Measurements from ENCODE around the gene GAMT. TPM values are rescaled to one million over a fixed set of nuclear protein-coding genes. Genes with fewer than 3 reads are reported as not detected.
A peak's percentile ranks its signal among the peaks of the same experiment; 100 is the strongest.

The GAMT gene
- total and polyA plus RNA-seq, 2 of the 13 experiments (the other 11 are each of a cell fraction or from before 2014, with no cell fraction given) = 115 to 124 TPM

DNA sequence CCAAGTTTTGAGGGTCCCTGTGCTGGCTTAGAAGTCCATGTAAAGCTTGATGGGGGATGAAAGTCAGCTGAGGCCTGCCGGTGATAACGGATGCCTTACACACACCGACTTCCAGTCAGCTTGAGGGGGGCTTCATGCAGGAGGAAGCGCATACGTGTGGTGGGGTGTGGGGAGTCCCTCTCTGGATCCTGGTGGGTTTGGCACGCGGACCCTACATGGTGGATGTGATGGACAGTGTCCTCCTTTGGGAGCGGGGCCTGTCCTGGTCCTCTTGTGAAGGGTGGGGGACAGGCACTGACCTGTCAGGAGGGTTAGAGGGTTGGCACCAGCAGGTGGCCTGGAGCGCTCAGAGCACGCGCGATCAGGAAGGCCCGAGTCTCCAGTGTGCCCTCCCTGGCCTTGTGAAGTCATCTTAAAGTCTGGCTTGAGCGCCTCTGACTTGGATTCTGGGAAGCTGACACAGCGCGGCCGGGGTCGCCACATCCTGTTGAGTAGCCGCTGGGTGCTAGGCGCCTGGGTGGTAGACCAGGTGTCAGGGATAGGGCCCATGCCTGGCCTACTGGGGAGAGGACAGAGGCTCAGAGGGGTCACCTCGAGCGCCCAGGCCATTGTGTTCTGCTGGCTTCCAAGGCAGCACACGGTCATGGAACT lies 8.9 kb upstream of the GAMT start:
- H3K27ac ChIP-seq (ENCODE audit: extremely low read length, insufficient read depth, low read length) = peak overlapping the region; percentile 30
- peaks cover 66% of the 10 kb centered on the region for H4K20me1 ChIP-seq (ENCODE audit: insufficient read depth, low read length)
- TF ChIP-seq POLR2A (IDR thresholded peaks at IDR 0.05; ENCODE audit: insufficient read depth in 1 of 2, low read depth in 2 of 2, low read length in 2 of 2) (0 out of 4 replicates have a peak, but pooled peaks of 1 of the 2 experiments have one; percentile 25), ZBTB38 (CRISPR knock-in tag; IDR thresholded peaks at IDR 0.05) (peak; percentile 51; the same call in 1 of the 2 replicates)
- TF ChIP-seq, protein P1, sequence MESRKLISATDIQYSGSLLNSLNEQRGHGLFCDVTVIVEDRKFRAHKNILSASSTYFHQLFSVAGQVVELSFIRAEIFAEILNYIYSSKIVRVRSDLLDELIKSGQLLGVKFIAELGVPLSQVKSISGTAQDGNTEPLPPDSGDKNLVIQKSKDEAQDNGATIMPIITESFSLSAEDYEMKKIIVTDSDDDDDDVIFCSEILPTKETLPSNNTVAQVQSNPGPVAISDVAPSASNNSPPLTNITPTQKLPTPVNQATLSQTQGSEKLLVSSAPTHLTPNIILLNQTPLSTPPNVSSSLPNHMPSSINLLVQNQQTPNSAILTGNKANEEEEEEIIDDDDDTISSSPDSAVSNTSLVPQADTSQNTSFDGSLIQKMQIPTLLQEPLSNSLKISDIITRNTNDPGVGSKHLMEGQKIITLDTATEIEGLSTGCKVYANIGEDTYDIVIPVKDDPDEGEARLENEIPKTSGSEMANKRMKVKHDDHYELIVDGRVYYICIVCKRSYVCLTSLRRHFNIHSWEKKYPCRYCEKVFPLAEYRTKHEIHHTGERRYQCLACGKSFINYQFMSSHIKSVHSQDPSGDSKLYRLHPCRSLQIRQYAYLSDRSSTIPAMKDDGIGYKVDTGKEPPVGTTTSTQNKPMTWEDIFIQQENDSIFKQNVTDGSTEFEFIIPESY (CRISPR knock-in tag; IDR thresholded peaks at IDR 0.05) = peak; percentile 93
- TF ChIP-seq, protein P2, sequence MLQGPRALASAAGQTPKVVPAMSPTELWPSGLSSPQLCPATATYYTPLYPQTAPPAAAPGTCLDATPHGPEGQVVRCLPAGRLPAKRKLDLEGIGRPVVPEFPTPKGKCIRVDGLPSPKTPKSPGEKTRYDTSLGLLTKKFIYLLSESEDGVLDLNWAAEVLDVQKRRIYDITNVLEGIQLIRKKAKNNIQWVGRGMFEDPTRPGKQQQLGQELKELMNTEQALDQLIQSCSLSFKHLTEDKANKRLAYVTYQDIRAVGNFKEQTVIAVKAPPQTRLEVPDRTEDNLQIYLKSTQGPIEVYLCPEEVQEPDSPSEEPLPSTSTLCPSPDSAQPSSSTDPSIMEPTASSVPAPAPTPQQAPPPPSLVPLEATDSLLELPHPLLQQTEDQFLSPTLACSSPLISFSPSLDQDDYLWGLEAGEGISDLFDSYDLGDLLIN (CRISPR knock-in tag; IDR thresholded peaks at IDR 0.05; ENCODE audit: borderline replicate concordance) = no peak
- in situ Hi-C loops (cut with HindIII; ENCODE audit: extremely low pct_ligation_motif_present, low pct_unique_long_range_greater_than_20kb) (no loop called here), intact Hi-C loops (cut with micrococcal nuclease; ENCODE audit: unreplicated experiment) (no loop called here)
- peak overlapping the region; percentile 99 for H3K4me2 ChIP-seq (ENCODE audit: low read depth, low read length)
- CTCF ChIA-PET (ENCODE audit: low intra/inter-chr PET ratio, low total read pairs) = no interaction called here
- H3K79me2 ChIP-seq (ENCODE audit: insufficient read depth, low read length) = peaks cover 69% of the 10 kb centered on the region
- peaks cover 5 to 25% of the 10 kb centered on the region in 2 experiments; a peak in 4 of 5 replicates for H3K36me3 ChIP-seq (replicated peaks in 1 of 2; ENCODE audit: control insufficient read depth in 1 of 2, insufficient read depth in 2 of 2, low read length in 2 of 2)
- H3K4me1 ChIP-seq (ENCODE audit: insufficient read depth, low read length) = peaks cover 67% of the 10 kb centered on the region
- H3K9me3 ChIP-seq (ENCODE audit: low read length) = no peaks in the 10 kb centered on the region
- POLR2A ChIA-PET = interaction anchor here (0.5 to 0.8 kb wide), 3 partner anchors 26 to 141 kb away, joined by 3 to 4 read pairs (median 4); partner anchors contain the start of gene CIRBP
- peak overlapping the region; percentile 96; the same call in 1 of the 2 replicates for H3K9ac ChIP-seq (ENCODE audit: insufficient read depth, low read depth, low read length)
- no peak for DNase-seq (ENCODE audit: low spot score)
- no peak for ATAC-seq
- H3K4me3 ChIP-seq (replicated peaks in 1 of 3; ENCODE audit: insufficient read depth in 1 of 3, low read depth in 2 of 3, low read length in 3 of 3) = peak overlapping the region in 2 of 3 experiments; percentile 88 to 90; a peak in 2 of 6 replicates
- FAIRE-seq = no peak
- 89% methylated on average over 21 of the region's 23 CpGs for WGBS (ENCODE audit: low lambda C conversion rate)
- no peaks in the 10 kb centered on the region; a peak in 2 of 5 replicates for H3K27me3 ChIP-seq (ENCODE audit: control insufficient read depth in 1 of 2, insufficient read depth in 2 of 2, low read length in 2 of 2)
- BruUV-seq (replicated peaks) = no TSS peak
- no peak overlapping the region for H2AFZ ChIP-seq (ENCODE audit: low read length)

All from HepG2 (cell line).